SU-DHL-6 (cell line): Measurements from ENCODE around the gene PCED1A.

Experiments used
- EZH2phosphoT487 ChIP-seq: fragments of 200-600 bp; sonication (generic), shearing (Covaris generic); conservative IDR thresholded peaks from 2 replicates; pipeline ENCODE4 v1.6.1; 2018; ENCODE audit warnings: mild to moderate bottlenecking, antibody characterized with exemption, low read length, moderate library complexity, mixed read lengths
- TF ChIP-seq, protein P1 (sequence below): fragments of 200-600 bp; sonication (generic); IDR thresholded peaks from one replicate; pipeline ENCODE4 v1.5.1; 2017; ENCODE audit warnings: antibody characterized with exemption, mild to moderate bottlenecking, low read length, moderate library complexity; ENCODE audit not compliant: insufficient read depth, poor library complexity, severe bottlenecking

DNA sequence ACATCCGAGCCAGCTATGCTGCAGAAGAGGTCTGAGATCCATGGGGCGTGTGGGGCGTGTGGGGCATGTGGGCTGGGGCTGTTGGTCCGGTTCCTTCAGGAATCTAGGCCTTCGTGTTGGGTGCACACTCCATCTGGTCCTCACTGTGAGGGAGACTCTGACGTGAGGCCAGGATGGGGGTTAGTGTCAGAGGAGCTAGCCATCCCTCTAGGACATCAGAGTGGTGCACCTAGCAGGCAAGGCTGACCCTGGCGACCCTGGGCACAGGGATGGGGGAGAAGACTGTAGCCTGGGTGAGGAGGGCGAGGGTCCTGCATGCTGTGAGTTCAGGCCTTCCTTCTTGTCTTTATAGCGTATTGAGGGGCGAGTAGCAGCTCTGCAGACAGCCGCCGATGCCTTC, 24.2 kb upstream of the PCED1A start:
- TF ChIP-seq, protein P1, sequence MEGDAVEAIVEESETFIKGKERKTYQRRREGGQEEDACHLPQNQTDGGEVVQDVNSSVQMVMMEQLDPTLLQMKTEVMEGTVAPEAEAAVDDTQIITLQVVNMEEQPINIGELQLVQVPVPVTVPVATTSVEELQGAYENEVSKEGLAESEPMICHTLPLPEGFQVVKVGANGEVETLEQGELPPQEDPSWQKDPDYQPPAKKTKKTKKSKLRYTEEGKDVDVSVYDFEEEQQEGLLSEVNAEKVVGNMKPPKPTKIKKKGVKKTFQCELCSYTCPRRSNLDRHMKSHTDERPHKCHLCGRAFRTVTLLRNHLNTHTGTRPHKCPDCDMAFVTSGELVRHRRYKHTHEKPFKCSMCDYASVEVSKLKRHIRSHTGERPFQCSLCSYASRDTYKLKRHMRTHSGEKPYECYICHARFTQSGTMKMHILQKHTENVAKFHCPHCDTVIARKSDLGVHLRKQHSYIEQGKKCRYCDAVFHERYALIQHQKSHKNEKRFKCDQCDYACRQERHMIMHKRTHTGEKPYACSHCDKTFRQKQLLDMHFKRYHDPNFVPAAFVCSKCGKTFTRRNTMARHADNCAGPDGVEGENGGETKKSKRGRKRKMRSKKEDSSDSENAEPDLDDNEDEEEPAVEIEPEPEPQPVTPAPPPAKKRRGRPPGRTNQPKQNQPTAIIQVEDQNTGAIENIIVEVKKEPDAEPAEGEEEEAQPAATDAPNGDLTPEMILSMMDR: no peak
- TF ChIP-seq EZH2phosphoT487: no peak
